ENCODE measurements around the gene PZP. TPM values are rescaled to one million over a fixed set of nuclear protein-coding genes. Genes with fewer than 3 reads are reported as not detected.
"Not testable (repeated sequence)": the region's sequence is repeated elsewhere in the genome, so short reads cannot be mapped to it uniquely, and the experiment has no call there.

PZP gene
- total RNA-seq = not detected in 2 replicates

GRCh38 chr12:9208229-9208628 is at the start of gene PZP:
PZP (minus strand) TSS chr12:9208395; CDS start chr12:9208341, 54 bp downstream.
- no peak for DNase-seq (ENCODE audit: low read depth)
- no peak within 1 kb of the TSS for H3K4me3 ChIP-seq (ENCODE audit: low read depth, low read length)
- TF ChIP-seq CTCF (IDR thresholded peaks at IDR 0.05; ENCODE audit: insufficient read depth, low read depth, low read length) = no peak

DNA sequence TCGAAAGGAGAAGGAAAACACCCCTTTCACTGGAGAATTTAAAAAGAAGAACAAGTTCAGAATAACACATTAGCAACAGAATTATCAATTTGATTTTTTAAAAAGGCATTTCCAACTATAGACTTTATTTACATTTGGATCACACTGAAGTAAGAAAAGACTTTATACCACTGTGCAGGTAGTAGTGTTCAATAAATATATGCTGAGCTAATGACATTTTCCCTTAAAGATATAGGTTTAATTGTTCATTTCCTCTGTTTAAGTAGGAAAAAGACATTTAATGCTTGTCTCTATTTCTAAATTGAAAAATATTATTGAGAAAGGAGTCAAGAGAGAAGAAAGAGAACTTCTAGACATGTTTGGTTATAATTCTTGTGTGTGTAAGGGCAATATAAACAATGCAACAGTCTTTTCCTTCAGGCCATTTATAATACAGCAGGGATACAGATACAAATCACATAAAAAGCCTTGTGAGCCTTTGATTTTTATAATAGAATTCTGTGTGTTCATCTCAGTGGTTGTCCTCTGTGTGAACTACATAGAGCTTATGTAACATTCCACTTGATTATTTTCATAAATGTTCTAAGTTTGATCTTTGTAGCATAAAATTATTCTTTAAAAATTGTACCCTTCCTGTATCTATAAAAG is 48.7 kb upstream of the PZP start:
- H3K4me3 ChIP-seq (ENCODE audit: low read depth, low read length) = no peak overlapping the region
- DNase-seq (ENCODE audit: low read depth) = no peak
- TF ChIP-seq CTCF (IDR thresholded peaks at IDR 0.05; ENCODE audit: insufficient read depth, low read depth, low read length) = no peak

GRCh38 chr12:9256341-9256740 is 48.1 kb upstream of the PZP start:
- H3K4me3 ChIP-seq (ENCODE audit: low read depth, low read length) = no peak overlapping the region
- no peak for TF ChIP-seq CTCF (IDR thresholded peaks at IDR 0.05; ENCODE audit: insufficient read depth, low read depth, low read length)
- DNase-seq (ENCODE audit: low read depth) = no peak

DNA sequence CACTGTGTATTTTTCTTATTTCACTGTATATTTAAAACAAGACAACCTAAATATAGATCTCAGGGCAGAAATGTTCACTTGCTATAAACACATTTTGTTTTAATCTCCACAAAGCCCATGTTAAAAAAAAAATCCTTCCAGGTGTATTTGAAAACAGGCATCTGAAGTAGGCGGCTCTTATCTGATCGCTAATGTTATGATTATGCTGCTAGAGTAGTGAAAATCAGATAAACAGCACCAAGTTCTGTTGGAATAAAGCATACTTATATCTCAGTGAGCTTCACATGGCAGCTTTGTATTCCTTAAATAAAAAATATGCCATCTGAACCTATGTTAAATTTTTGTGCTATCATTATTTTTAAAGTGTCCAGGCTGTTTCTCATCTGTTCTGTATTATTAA is 47.6 kb upstream of the PZP start:
- no peak for TF ChIP-seq CTCF (IDR thresholded peaks at IDR 0.05; ENCODE audit: insufficient read depth, low read depth, low read length)
- no peak overlapping the region for H3K4me3 ChIP-seq (ENCODE audit: low read depth, low read length)

DNA sequence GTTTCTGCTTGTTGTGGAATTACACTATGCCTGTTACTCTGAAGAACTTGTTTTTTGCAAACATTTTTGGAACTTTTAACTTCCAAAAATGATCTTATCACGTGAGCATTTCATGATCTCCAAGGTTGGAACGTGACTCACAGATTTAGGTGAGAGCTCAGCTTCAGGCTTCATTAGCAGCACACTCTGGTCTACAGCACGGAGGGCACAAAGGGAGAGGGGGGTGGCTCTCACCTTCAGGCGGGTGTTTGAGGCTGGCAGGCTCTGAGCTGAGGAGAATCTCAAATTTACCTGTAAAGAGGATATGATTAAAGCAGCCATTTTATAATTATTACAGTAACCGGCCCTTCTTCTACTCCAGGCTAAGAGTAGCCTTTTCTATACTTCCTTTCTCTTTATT is 45.3 kb upstream of the PZP start:
- no peak for DNase-seq (ENCODE audit: low read depth)
- TF ChIP-seq CTCF (IDR thresholded peaks at IDR 0.05; ENCODE audit: insufficient read depth, low read depth, low read length) = no peak
- H3K4me3 ChIP-seq (ENCODE audit: low read depth, low read length) = no peak overlapping the region

More for the DNA sequence above, 47.6 kb upstream of the PZP start:
- no peak for DNase-seq (ENCODE audit: low read depth)

DNA sequence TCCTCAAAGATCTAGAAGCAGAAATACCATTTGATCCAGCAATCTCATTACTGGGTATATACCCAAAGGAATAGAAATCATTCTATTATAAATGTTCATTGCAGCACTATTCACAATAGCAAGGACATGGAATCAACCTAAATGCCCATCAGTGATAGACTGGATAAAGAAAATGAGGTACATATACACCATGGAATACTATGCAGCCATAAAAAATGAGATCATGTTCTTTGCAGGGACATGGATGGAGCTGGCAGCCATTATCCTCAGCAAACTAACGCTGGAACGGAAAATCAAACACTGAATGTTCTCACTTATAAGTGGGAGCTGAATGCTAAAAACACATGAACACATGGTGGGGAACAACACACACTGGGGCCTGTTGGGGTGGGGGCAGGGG is 44.6 kb upstream of the PZP start:
- H3K4me3 ChIP-seq (ENCODE audit: low read depth, low read length); DNase-seq (ENCODE audit: low read depth): not testable (repeated sequence)

DNA sequence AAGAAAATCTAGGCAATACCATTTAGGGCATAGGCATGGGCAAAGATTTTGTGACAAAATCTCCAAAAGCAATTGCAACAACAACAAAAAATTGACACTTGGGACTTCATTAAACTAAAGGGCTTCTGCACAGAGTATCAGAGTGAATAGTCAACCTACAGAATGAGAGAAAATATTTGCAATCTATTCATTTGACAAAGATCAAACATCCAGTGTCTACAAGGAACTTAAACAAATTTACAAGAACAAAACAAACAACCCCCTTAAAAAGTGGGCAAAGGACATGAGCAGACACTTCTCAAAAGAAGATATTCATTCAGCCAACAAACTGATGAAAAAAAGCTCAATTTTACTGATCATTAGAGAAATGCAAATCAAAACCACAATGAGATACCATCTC is 44.1 kb upstream of the PZP start:
- DNase-seq (ENCODE audit: low read depth) = no peak
- no peak for TF ChIP-seq CTCF (IDR thresholded peaks at IDR 0.05; ENCODE audit: insufficient read depth, low read depth, low read length)
- no peak overlapping the region for H3K4me3 ChIP-seq (ENCODE audit: low read depth, low read length)

Measured in fibroblast of villous mesenchyme (primary cell).